HEK293T (cell line): ENCODE measurements around the gene AP2B1.
A peak's percentile ranks its signal among the peaks of the same experiment; 100 is the strongest.

Experiments used
- CTCF ChIA-PET: fragments of 350-600 bp; formaldehyde crosslinking; extraction: SDS; loops from one replicate; lab custom pipeline; 2021; ENCODE audit warnings: antibody characterized with exemption, inconsistent platforms; lab: Yijun Ruan, JAX
- POLR2A ChIA-PET: fragments of 350-600 bp; formaldehyde crosslinking; extraction: SDS; loops from one replicate; lab custom pipeline; 2020; ENCODE audit warnings: antibody characterized with exemption, inconsistent platforms; lab: Yijun Ruan, JAX
- DNase-seq: peaks from one replicate; pipeline ENCODE4 v3.0.0; 2012; ENCODE audit warnings: mixed read lengths; ENCODE audit errors: extremely low spot score
- ARNT ChIP-seq: fragments of 450-650 bp; IDR thresholded peaks from 2 replicates; pipeline ENCODE4 v1.6.1; 2017; ENCODE audit warnings: mild to moderate bottlenecking
- BHLHE40 ChIP-seq: fragments of 450-650 bp; IDR thresholded peaks from 2 replicates; pipeline ENCODE4 v1.6.1; 2016; ENCODE audit warnings: mild to moderate bottlenecking, moderate library complexity, borderline replicate concordance
- CTBP1 ChIP-seq: fragments of 450-650 bp; IDR thresholded peaks from 2 replicates; pipeline ENCODE4 v1.6.1; 2016; ENCODE audit warnings: borderline replicate concordance
- ELF4 ChIP-seq: fragments of 450-650 bp; IDR thresholded peaks from 2 replicates; pipeline ENCODE4 v1.6.1; 2017; ENCODE audit warnings: antibody characterized with exemption
- FOXA1 ChIP-seq: fragments of 450-650 bp; IDR thresholded peaks from 2 replicates; pipeline ENCODE4 v1.6.1; 2016; ENCODE audit warnings: mild to moderate bottlenecking
- FOXK2 ChIP-seq: fragments of 450-650 bp; IDR thresholded peaks from 2 replicates; pipeline ENCODE4 v1.6.1; 2016; ENCODE audit warnings: mild to moderate bottlenecking
- FOXM1 ChIP-seq: fragments of 450-650 bp; IDR thresholded peaks from 2 replicates; pipeline ENCODE4 v1.6.1; 2017; ENCODE audit warnings: mild to moderate bottlenecking, borderline replicate concordance
- HDGF ChIP-seq: fragments of 450-650 bp; IDR thresholded peaks from 2 replicates; pipeline ENCODE4 v1.6.1; 2017; ENCODE audit warnings: antibody characterized with exemption, borderline replicate concordance
- L3MBTL2 ChIP-seq: fragments of 450-650 bp; conservative IDR thresholded peaks from 2 replicates; pipeline ENCODE4 v1.6.1; 2016; ENCODE audit warnings: mild to moderate bottlenecking
- LEF1 ChIP-seq: fragments of 450-650 bp; IDR thresholded peaks from 2 replicates; pipeline ENCODE4 v1.6.1; 2017; ENCODE audit warnings: mild to moderate bottlenecking, borderline replicate concordance
- NFRKB ChIP-seq: fragments of 450-650 bp; IDR thresholded peaks from 2 replicates; pipeline ENCODE4 v1.6.1; 2016; ENCODE audit warnings: mild to moderate bottlenecking, moderate library complexity
- PKNOX1 ChIP-seq: fragments of 450-650 bp; IDR thresholded peaks from 2 replicates; pipeline ENCODE4 v1.6.1; 2016
- SP1 ChIP-seq: fragments of 450-650 bp; IDR thresholded peaks from 2 replicates; pipeline ENCODE4 v1.6.1; 2017
- SUZ12 ChIP-seq: fragments of 450-650 bp; IDR thresholded peaks from 2 replicates; pipeline ENCODE4 v1.6.1; 2016; ENCODE audit warnings: mild to moderate bottlenecking
- TARDBP ChIP-seq: fragments of 450-650 bp; IDR thresholded peaks from 2 replicates; pipeline ENCODE4 v1.6.1; 2016
- ZNF384 ChIP-seq: fragments of 450-650 bp; IDR thresholded peaks from 2 replicates; pipeline ENCODE4 v1.6.1; 2016

Gene AP2B1

DNA sequence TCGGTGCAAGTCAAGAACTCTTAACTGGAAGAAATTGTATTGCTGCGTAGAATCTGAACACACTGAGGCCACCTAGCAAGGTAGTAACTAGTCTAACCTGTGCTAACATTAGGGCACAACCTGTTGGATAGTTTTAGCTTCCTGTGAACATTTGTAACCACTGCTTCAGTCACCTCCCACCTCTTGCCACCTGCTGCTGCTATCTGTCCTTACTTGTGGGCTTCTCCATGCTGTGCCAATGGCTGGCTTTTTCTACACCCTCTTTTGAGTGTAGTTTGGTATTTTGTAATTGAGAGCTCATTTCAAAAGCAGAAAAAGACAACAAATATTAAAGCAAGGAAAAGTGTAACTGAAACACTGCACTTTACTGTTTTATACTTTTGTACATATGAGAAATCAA is 136.6 kb downstream of the AP2B1 start:
- ChIA-PET POLR2A (interaction anchor here (1.6 kb wide), 1 partner anchor 8 kb away, joined by 5 read pairs; the partner anchor contains the start of gene RASL10B), CTCF (no interaction called here)
- TF ChIP-seq SUZ12 (no peak), FOXA1 (no peak), LEF1 (no peak), SP1 (no peak)
- no peak for DNase-seq

GRCh38 chr17:35725058-35725457 is 137.9 kb downstream of the AP2B1 start:
- TF ChIP-seq ARNT (no peak), ELF4 (no peak), SP1 (no peak), L3MBTL2 (no peak), FOXA1 (no peak), BHLHE40 (no peak), TARDBP (no peak), FOXM1 (no peak), CTBP1 (no peak), LEF1 (no peak), NFRKB (no peak), FOXK2 (no peak), ZNF384 (no peak), HDGF (no peak)
- DNase-seq: no peak
- POLR2A ChIA-PET: no interaction called here
- CTCF ChIA-PET: no interaction called here

GRCh38 chr17:35725802-35726126 is 138.6 kb downstream of the AP2B1 start:
- CTCF ChIA-PET: no interaction called here
- no peak for DNase-seq
- POLR2A ChIA-PET: no interaction called here
- TF ChIP-seq L3MBTL2: no peak
- no peak for TF ChIP-seq SP1
- no peak for TF ChIP-seq LEF1
- TF ChIP-seq ARNT: no peak
- TF ChIP-seq CTBP1: no peak
- TF ChIP-seq FOXA1: no peak
- no peak for TF ChIP-seq FOXM1
- no peak for TF ChIP-seq PKNOX1
- TF ChIP-seq ZNF384: no peak
- TF ChIP-seq NFRKB: no peak
- no peak for TF ChIP-seq FOXK2
- TF ChIP-seq ELF4: no peak
- TF ChIP-seq HDGF: no peak
- TF ChIP-seq BHLHE40: no peak
- TF ChIP-seq TARDBP: no peak
- no peak for TF ChIP-seq SUZ12

GRCh38 chr17:35726127-35726952 is 139.2 kb downstream of the AP2B1 start:
- CTCF ChIA-PET: interaction anchor here (0.8 to 1.4 kb wide), 2 partner anchors 11 to 137 kb away, joined by 3 to 4 read pairs; no protein-coding TSS in a partner anchor
- POLR2A ChIA-PET: interaction anchor here (1.1 to 1.7 kb wide), 2 partner anchors 137 to 147 kb away, joined by 3 to 6 read pairs; partner anchors contain the start of gene PEX12
- peak; percentile 62 for DNase-seq
- TF ChIP-seq PKNOX1: peak; percentile 74
- TF ChIP-seq FOXA1: no peak

- TF ChIP-seq FOXK2 (no peak), FOXA1 (no peak), PKNOX1 (no peak), CTBP1 (no peak), SUZ12 (no peak), NFRKB (no peak), ELF4 (no peak), FOXM1 (no peak), ARNT (no peak), LEF1 (no peak)
- no peak for DNase-seq
- CTCF ChIA-PET: interaction anchor here (0.7 to 1.4 kb wide), 4 partner anchors 11 to 138 kb away, joined by 3 to 5 read pairs (median 4); no protein-coding TSS in a partner anchor
- POLR2A ChIA-PET: interaction anchor here (1.1 to 1.7 kb wide), 2 partner anchors 138 to 148 kb away, joined by 3 to 6 read pairs; partner anchors contain the start of gene PEX12
Measured at GRCh38 chr17:35726953-35727460, 139.9 kb downstream of the AP2B1 start.

DNA sequence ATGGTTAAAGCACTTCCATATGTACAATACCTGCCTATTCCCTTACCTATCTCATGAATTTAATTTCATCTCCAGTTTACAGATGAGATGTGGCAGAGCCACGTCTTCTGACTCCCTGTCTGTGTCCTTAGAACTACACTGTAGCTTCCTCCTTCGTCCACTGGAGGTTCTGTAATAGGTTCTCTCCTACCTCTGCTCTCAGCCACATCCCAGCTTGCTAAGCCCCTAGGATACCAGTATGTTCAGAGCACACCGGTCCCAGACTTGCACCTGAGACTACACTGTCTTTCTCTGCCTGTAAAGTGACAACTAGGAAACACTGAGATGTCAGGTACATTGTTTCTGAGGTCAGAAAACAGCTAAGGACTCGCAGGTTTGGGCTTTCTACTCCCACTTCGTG is 140.5 kb downstream of the AP2B1 start:
- ChIA-PET POLR2A (interaction anchor here (1.1 to 1.7 kb wide), 2 partner anchors 139 to 149 kb away, joined by 3 to 6 read pairs; partner anchors contain the start of gene PEX12), CTCF (interaction anchor here (0.7 to 1.4 kb wide), 3 partner anchors 12 to 114 kb away, joined by 3 to 5 read pairs (median 4); no protein-coding TSS in a partner anchor)
- DNase-seq: no peak
- TF ChIP-seq TARDBP (no peak), ZNF384 (no peak), FOXK2 (no peak), HDGF (no peak), L3MBTL2 (no peak), ARNT (no peak), SP1 (no peak), NFRKB (no peak), PKNOX1 (no peak), ELF4 (no peak), CTBP1 (no peak), FOXM1 (no peak), FOXA1 (no peak)
